HTR-8/SVneo (cell line): ENCODE data around the gene SMAD9.
A peak's percentile ranks its signal among the peaks of the same experiment; 100 is the strongest.

Experiments used
- DNase-seq: peaks from one replicate; pipeline ENCODE4 v3.0.0; 2011; ENCODE audit warnings: low spot score, mixed read lengths; ENCODE audit not compliant: insufficient read length
- FAIRE-seq: peaks from 2 replicates; lab custom pipeline; 2011; peaks lifted over from hg19 to GRCh38; lab: Jason Lieb, UNC

SMAD9 gene

DNA sequence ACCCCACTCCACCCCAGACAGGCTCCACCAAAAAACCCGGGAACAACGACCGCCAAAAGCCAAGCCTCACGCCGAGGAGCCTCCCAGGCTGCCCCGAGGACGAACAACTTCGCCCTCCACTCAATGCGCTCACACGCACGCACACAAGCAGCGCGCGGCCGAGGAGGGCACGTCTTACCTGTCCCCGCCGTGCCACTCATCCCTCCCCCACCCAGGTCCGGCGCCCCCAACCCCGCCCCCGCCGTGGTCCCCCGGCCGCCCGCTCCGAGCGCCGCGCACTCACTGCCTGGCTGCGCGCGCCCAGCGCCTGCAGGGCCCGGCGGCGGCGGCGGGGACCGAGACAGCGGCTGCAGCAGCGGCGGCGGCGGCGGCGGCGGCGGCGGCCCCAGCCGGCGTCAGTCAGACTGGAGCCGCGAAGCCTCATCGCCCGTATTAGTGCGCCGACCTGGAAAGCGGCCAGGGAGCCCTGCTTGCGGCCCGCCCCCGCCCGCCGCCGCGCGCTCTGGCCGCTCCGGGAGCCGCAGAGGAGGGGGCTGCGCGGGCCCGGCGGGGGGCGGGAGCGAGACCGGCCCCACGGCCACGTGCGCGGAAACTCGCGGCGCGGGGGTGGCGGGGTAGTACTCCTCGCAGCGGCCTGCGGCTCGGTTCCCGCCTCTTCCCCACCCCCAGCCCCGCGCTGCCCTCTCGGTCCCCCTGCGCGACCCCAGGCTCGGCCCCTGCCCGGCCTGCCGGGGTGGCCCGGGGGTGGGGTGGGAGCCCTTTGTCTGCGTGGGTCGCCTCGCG, at the start of gene SMAD9:
Gene SMAD9, minus strand, starts transcription at position 406 of the 783 bp plus-strand sequence. CDS start 40,549 bp downstream, outside the sequence.
- FAIRE-seq (no peak), DNase-seq (peak; percentile 40)

DNA sequence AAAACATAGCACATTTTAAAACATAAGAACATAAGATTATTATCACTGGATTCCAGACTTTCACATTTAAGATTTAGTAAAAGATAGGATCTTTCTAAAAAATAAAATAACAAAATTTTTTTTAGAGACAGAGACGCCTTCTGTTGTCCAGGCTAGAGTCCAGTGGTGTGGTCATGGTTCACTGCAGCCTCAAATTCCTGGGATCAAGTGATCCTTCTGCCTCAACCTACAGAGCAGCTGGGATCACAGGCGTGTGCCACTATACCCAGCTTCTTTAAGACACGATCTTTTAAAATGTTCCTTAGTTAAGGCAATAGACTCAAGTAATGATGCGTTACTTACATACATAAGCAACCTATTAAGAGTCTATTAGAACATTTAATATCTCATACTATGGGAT, 46.4 kb upstream of the SMAD9 start:
- FAIRE-seq (no peak), DNase-seq (no peak)

DNA sequence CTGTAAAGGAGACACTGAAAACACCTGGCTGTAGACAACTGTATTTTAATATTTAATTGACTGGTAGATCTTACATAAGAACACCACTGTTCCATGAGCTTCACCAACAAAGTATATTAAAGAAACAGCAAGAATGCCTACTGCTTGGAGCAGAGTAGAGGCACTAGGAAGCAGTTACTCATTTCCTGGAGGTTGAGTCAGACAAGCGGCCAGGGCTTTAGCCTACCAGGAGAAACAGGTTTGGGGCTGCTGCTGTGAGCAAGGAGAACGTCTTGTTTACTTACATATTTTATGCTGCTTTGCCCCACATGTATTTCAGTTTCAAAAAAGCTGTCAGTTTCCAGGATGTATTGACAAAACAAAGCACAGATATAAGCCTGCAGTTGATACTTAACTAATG, 45.7 kb upstream of the SMAD9 start:
- FAIRE-seq: no peak
- peak; percentile 11 for DNase-seq

DNA sequence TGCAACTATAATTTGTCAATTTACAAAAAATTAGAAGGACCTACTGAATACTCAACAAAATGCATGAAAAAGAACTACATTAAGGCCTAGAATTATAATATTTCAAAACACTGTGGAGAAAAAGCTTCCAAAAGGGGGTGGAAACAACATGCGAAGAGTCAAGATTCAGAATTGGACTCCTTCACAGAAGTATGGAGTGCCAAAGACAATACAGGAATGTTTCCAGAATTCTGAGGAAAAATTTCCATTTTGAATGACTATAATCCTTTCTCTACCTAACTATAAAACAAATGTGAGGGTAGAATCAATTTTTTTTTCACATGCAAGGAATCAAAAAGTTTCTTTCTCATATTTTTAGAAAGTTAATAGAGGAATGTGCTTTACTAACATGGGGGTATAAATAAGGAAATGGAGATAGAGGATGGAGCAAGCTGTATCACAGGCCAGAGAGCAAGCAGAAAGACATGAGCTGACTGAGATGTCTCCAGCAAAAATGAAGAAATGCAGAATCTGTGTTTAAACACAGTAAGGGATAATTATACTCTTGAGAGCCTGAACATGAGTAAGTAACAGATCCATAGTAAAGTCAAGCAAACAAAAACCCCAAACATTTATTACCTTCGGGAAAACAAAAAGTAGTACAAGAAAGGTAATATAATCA, 39.5 kb upstream of the SMAD9 start:
- FAIRE-seq (no peak), DNase-seq (no peak)

DNA sequence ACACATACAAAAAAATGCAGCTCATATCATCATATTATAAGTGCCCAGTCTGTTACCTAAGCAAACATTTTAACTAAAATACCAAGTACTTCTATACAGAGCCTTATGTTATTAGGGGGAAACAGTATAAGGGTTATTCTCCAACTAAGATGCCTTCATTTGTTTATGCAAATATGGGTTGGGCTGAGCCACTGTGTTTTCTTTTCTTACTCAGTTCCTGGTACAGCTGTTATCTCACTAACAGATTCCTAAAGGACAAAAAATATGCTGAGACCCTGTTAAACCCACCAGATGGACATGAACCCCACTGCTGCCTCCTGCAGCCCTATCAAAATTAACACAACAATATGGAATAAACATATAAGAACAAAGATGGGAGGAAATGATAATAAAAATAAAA, 34.5 kb upstream of the SMAD9 start:
- FAIRE-seq (no peak), DNase-seq (no peak)

DNA sequence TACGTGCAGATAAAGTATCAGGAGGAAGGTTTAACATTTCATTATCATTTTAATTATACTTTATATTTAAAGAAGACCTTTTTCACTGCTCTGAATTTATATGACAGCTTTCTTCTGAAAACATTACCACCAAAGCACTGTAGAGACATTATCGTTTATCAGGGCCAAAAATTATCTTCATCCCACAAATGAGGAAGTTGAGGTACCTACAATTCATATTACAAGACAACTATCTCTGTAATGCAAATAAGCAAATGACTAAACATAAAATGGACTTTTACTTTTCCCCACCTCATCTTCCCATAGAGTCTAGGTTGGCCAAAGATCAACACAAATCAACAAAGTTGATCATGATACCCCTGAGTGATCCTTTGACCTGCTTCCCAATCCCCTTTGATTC, 30.9 kb upstream of the SMAD9 start:
- no peak for DNase-seq
- no peak for FAIRE-seq

DNA sequence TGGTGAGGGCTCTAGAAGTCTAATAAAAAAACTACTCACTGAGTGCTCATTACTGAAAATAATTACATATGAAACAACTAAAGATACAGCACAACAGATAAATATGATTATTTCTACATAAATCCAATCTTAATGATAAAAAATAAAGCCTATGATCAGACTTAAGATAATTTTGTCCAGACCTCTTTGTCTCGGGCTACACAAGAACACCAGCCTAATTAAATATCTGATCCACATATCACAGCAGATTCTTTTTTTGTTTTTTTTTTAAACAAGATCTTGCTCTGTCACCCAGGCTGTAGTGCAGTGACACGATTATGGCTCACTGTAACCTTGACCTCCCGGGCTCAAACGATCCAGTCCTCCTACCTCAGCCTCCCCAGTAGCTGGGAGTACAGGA, 30.3 kb upstream of the SMAD9 start:
- FAIRE-seq: no peak

DNA sequence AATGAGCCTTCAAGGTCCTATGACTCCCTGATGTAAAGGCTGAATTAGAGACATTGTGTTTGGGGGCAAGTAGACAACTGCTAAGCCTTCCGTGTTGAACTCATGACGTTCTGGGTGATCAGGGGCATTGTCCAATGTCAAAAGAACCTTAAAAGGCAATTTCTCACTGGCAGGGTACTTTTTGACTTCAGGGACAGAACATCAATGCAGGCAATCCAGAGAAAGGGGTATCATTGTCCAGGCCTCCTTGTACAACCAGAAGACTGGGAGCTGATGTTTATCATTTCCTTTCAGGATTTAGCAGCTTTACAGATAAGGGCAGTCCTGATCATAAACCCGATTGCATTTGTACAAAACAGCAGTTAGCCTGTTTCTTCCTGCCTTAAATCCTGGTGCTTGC, 25.0 kb upstream of the SMAD9 start:
- DNase-seq: no peak
- no peak for FAIRE-seq

More for the DNA sequence above, 30.3 kb upstream of the SMAD9 start:
- DNase-seq: no peak

DNA sequence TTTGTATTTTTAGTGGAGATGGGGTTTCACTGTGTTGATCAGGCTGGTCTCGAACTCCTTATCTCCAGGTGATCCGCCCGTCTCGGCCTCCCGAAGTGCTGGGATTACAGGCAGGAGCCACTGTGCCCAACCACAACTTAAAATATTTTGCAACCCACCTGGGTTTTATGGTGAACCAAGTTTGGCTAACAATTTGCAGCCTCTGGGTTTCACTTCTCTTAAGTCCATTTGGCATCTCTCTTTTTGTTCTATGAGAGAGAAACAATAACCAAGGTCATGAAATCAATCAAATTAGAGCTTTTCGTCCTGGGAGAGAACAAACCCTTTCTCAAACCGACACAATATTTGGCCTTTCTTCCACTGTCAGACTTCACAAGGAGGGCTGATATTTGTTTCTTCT, 5.6 kb upstream of the SMAD9 start:
- DNase-seq: no peak
- no peak for FAIRE-seq

DNA sequence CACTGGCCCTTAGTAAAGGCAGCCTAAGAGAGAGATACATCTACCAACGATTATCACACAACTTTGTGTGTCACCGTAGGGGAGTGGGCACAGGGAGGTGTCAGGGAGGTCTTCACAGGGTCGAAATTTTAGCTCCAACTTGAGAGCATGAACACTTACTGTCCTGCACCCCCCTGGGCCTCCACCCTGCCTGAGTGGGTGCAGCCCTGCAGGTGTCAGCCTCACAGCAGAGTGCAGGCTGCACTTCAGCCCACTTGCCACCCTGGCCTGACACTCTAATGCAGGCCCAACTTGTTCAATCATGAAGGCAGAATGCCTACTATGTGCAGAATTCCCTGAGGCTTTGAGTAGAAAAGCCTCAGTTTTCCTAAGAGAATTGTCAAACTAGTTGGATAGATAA, 4.0 kb upstream of the SMAD9 start:
- no peak for DNase-seq
- no peak for FAIRE-seq

DNA sequence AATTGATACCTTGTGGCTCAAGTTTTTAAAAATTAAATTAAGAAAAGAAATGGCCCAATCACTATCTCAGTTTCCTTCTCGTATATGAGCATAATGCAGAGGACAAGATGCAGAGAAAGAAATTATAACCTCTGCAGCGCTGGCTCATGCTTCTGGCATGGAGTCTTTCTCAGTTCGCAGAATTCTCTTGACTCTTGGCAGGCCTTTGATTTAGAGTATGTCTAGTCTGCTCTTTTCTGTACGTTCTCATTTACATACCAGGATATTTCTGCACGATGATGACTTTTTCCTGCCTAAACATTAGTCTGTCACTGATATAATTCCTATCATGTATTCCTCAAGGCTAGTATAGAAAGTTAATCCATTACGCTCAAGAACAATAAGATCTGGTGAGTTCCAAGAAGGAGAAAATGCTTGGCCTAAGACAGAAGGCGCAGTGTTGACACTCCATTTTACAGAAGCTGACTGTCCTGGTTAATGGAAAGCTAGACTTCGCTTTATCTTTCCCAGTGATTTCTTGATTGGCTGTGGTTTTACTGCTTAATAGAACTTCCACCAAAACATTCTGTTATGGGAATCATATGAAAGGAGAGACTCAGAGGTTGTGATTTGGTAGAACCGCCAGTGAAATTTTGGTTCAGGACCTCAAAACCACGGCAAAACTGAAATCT, 1.7 kb upstream of the SMAD9 start:
- DNase-seq (no peak), FAIRE-seq (no peak)

DNA sequence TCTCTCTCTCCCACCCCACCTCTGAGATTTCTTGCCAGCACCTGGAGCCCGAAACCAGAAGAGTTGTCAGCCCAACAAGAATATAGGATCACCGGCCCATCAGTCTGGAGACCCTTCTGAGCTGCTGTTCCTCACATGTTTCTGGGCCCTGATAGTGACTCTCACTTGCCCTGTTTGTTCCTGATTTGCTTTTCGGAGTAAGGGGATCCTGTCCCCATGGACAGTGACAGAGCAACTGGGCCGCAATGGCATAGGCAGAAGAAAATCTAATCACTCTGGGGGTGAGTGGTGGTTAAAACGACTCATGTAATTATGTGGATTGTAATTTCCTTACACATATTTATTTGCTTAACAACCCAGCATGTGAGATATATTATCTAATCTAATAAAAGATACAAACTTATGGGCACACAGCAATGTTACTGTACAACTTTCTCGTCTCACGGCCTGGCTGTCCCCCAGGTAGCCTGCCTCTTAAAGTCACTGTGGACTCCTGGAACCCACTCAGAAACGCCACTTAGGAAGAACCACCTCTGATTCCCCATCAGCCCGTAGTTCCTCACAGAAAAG, 663 bp upstream of the SMAD9 start:
- DNase-seq: no peak
- FAIRE-seq: no peak

DNA sequence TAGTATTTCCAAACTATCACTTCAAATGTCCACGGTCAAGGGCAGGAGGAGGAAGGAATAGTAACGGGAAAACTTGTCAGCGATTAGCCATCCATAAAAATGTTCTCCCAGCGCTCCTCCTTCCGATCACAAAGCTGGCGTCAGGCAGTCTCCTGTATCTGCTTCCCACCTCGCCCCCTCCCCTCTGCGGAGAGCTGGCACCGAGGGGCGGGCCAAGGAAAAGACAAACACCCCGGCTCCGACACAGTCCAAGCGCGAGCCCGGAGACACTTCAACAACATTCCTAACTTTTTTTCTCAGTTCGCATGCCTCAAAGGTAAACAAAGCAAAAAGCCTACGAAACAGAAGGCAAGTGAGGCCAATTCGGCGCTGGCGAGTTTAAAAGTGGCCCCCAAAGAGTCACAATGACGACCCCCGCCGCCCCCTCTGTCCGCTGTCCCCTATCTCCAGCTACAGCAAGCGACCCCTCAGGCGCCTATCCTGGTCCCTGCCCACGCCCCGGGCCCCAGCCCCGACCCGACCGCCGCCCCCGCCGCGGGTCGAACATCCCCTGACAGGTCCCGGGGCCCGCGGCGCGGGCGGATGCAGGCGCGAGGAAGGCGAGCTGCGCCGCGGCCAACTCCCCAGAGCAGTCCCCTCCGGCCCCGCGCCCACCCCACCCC, 736 bp downstream of the SMAD9 start:
- no peak for FAIRE-seq
- DNase-seq: peak; percentile 12

DNA sequence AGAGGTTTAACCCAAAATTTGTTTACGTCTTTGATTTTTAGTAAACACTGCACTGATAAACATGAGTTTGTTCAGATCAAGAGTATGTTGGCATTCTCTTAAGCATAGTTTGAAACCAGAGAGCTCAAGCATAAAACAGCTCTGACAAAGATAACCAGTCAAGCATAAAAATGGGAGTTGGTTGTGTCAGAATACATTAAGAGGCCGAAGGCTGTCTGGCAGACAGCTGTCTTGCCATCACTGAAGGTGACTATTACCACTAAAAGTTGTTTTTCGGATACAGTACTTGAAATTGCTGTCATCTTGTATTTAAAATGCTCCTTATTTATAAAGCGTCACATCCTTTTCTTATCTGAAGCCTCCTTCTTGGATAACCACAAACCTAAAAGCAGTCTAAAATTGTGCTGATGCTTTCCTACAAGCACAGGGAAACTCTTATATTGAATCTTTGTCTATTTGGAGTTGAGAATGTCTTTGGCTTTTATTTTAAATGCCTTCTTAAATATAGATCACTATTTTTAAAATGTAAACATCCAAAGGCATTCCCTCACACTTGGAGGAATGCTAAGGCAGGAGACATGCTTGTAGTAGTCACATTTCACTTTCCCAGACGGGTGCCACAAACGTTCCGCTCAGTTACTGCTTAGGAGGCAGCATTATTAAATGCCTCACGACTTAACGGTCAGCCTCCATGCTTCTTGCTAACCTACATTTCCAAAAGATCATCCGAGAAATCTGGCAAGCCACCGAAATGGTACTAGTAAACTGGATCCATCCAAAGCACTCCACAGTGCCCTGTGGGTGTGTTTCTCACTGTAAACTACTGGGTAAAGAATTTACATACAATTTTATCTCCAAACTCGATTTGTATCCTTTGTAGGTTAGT, 1.5 kb downstream of the SMAD9 start:
- FAIRE-seq: no peak
- peak; percentile 11 for DNase-seq

DNA sequence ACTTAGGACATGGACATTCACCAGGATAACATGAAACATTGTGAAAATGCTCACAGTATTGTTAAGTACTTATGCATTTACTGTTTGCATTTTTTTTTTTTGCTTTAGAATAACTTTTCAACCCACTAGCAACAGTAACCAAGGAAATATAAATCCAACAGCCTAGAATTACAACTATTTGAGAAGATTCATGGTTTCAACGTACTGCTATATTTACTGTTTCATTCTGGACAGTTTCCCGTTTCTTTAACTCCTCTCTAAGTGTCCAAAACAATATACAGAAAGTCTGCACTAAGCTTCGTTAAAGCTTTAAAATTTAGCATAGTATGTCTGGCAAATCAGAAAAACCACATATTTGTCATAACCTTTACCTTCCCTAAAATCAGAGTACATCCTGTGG, 2.7 kb downstream of the SMAD9 start:
- FAIRE-seq (no peak), DNase-seq (no peak)

DNA sequence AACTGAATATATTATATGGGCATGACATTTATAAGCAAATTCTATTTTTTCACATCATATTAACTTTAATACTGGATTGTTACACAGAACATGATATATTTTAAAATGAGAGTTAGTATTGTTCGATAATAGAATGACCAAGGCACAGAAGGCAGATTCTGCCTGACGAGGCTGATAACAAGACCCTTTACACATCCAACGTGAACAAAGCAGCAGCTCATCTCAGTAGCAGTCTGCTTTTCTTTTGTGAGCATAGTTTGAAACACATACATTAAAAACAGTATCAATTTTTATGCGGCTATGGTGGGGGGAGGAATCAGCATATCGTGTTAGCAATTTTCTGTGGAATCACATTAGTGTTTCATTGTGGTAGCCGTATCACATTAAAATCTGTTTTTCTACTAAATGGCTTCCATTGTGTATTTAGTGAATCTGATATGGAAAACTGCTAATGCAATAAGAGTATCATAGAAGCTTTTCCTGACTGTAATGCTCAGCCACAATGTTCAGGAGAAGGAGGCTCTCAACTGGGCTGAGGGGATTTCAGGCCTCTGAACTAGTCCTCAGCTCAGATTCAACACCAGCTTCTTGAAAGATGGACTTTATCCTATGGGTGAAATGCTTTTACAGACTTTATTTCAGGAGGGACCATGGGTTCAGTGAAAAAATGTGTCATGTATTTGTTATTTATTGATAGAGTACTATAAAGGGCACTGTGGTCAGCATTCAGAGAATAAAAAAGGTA, 4.0 kb downstream of the SMAD9 start:
- DNase-seq: no peak
- no peak for FAIRE-seq

DNA sequence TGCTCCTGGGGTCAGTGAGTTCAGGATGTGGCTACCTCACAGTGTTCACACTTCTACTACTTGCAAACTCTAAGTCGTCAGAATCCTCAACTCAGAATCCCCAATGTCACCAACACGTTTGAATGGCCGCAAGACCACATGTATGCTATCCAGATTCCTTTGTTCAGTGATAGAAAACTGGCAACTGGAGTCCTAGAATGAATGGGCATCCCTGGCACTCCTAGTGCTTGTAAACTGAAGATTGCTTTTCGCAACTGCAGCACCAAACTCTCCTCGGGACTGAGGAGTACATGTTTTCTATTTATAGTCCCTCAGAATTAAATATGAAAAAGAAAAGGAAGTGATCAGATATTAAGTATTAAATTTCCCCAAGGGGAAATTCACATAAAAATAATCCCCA, 4.9 kb downstream of the SMAD9 start:
- DNase-seq: no peak
- FAIRE-seq: no peak

DNA sequence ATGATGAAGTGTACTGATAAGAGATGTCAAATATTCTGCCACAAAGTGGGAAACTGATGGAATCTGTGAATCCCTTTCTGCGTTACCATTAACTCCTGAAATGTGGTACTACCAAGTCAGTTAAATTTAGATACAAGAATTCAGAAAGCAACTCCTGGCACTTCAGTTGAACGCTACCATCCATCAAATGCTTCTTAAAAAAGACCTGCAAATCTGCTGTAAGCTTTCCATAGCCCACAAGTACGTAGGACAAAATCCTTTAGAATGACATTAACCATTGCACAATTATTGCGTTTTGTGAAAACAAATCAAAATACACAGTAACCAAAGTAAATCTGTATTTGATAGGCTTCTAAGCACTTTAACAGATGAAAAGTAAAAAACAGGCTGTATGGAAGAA, 5.4 kb downstream of the SMAD9 start:
- DNase-seq (no peak), FAIRE-seq (no peak)

DNA sequence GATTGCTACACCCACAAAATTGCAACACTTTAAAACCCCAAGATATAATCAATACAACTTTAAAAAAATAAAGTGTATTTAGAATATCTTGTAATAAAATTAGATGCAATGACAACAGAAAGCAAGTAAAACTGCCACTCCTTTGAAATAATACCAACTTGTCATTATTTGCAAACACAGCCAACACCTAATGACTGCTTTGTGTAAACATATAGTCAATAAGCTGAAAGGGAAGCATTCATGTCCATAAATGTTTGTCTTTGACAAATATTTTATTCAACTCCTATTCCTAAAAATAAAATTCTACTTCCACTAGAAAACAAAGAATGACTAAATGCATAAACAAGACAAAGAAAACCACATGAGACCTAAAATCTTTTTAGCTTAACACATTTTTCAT, 6.6 kb downstream of the SMAD9 start:
- no peak for FAIRE-seq
- DNase-seq: no peak
